Tibial artery (tissue), 4 donors: ENCODE measurements around the gene SCGB3A2.

Source experiments
- DNase-seq, 2 donors: peaks; one replicate each; pipeline ENCODE4 v3.0.0-alpha.2; 2019
- H3K27ac ChIP-seq, 2 donors: fragments of 200-600 bp; sonication (generic) in 1 of 2; 1 replicate in 1 of 2; 2 replicates in 1 of 2; pipeline ENCODE4 v1.5.1; 2018 to 2019; ENCODE audit warnings: mild to moderate bottlenecking in 1 of 2
- H3K27me3 ChIP-seq, 2 donors: fragments of 200-600 bp; sonication (generic) in 1 of 2; one replicate each; pipeline versions ENCODE4 v1.5.1 to v1.6.0; 2016 to 2019
- H3K36me3 ChIP-seq, 3 donors: fragments of 200-600 bp; sonication (generic) in 2 of 3; one replicate each; pipeline ENCODE4 v1.5.1; 2016 to 2019; ENCODE audit warnings: mild to moderate bottlenecking in 2 of 3
- H3K4me1 ChIP-seq, 4 donors: fragments of 200-600 bp; sonication (generic) in 2 of 4; 1 replicate in 3 of 4; 2 replicates in 1 of 4; pipeline ENCODE4 v1.5.1; 2016 to 2019
- H3K4me3 ChIP-seq, 2 donors: fragments of 200-600 bp; sonication (generic) in 1 of 2; 1 replicate in 1 of 2; 2 replicates in 1 of 2; pipeline ENCODE4 v1.5.1; 2018 to 2019; ENCODE audit warnings: mild to moderate bottlenecking in 2 of 2
- H3K9me3 ChIP-seq, 3 donors: fragments of 200-600 bp; sonication (generic) in 1 of 3; one replicate each; pipeline ENCODE4 v1.5.1; 2016 to 2019
- CTCF ChIP-seq, 2 experiments: fragments of 200-600 bp in 1 of 2; fragments of 450-650 bp in 1 of 2; IDR thresholded peaks; one replicate each; pipeline ENCODE4 v1.5.1; 2017 to 2019; ENCODE audit warnings: antibody characterized with exemption in 2 of 2, mild to moderate bottlenecking in 1 of 2, moderate library complexity in 1 of 2
- intact Hi-C: fragments of 100-400 bp; cut with DNase I; formaldehyde crosslinking; loops from one replicate; pipeline ENCODE4 v1.15.0; 2023; ENCODE audit warnings: low total_unique reads

SCGB3A2 gene

DNA sequence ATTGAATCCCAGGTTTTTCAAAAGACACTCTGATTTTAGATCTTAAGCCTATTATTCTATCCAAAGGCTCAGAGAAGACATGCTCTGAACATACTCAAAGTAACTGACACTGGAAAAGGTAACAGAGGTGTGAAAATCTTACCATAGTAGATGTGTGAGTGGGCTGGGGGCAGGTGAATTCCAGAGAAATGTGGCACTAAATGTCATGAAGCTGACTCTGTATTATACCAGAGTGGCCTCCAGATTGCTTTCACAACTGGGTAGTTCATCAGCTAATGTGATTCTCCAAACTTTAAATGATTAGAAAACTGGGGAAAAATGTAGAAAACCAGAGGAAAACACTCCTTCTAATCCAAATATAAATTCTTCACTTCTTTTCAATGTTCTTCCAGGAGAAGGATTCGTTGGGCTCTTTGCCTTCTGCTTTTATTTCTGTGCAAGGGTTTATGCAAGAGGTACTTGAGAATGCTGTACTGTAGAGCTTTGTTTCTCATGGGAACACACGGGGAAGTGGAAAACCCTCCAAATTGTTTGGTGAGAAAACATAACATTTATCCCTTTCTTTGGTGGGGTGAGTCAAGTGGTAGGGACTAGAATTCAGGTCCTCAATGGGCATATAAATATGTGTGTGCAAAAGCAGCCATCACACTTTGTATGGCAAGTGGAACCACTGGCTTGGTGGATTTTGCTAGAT is at the start of gene SCGB3A2:
Gene SCGB3A2, plus strand, starts transcription at position 646 of the 694 bp plus-strand sequence. CDS start 93 bp downstream, outside the sequence.
- DNase-seq: no peak
- no peaks in the 10 kb centered on the region for H3K9me3 ChIP-seq
- no peaks in the 10 kb centered on the region for H3K27me3 ChIP-seq
- H3K4me1 ChIP-seq: no peaks in the 10 kb centered on the region
- no peak within 1 kb of the TSS for H3K4me3 ChIP-seq
- no peak within 1 kb of the TSS for H3K27ac ChIP-seq
- no peaks in the 10 kb centered on the region for H3K36me3 ChIP-seq
- TF ChIP-seq CTCF (IDR thresholded peaks at IDR 0.05): no peak
- intact Hi-C loops: no loop called here

- peaks cover 0 to 4% of the 10 kb centered on the region in 2 donors for H3K27me3 ChIP-seq
- no peak overlapping the region for H3K27ac ChIP-seq
- intact Hi-C loops: no loop called here
- no peak for DNase-seq
- no peak overlapping the region for H3K4me3 ChIP-seq
- H3K36me3 ChIP-seq: no peaks in the 10 kb centered on the region
- H3K9me3 ChIP-seq: no peaks in the 10 kb centered on the region
- no peaks in the 10 kb centered on the region for H3K4me1 ChIP-seq
- TF ChIP-seq CTCF (IDR thresholded peaks at IDR 0.05): no peak
These were observed 48.5 kb upstream of the SCGB3A2 start for GRCh38 chr5:147830035-147830434.

- intact Hi-C loops: no loop called here
- Histone ChIP-seq H3K27ac (no peak within 1 kb of the TSS), H3K27me3 (peaks cover 0 to 4% of the 10 kb centered on the region in 2 donors), H3K4me1 (no peaks in the 10 kb centered on the region), H3K4me3 (no peak within 1 kb of the TSS), H3K9me3 (no peaks in the 10 kb centered on the region), H3K36me3 (no peaks in the 10 kb centered on the region)
- no peak for TF ChIP-seq CTCF (IDR thresholded peaks at IDR 0.05)
- DNase-seq: no peak
These were observed 47.0 kb upstream of the SCGB3A2 start, which contains the start of gene SPINK1 for GRCh38 chr5:147831465-147831864. Gene SPINK1 (minus strand): TSS chr5:147831671. CDS start chr5:147831577, 94 bp downstream.

DNA sequence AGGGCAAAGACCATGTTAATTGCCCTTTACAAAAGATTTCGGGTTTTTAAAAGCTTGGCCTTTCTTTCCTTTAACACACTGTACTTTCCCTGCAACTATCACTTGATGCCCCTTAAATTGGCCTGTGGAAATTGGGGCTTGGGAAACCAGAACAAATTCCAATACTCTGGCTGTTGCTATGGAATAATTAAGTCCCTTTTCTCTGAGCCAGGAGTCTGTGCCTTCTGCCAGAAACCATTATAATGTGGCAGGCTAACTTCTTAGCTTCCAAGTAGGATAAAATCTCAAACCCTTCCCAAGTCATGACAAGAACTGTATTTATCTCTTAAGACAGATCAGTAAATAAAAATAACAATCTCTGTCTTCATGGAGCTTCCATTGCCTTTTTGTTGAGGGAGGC is 46.0 kb upstream of the SCGB3A2 start:
- H3K36me3 ChIP-seq: no peaks in the 10 kb centered on the region
- H3K9me3 ChIP-seq: no peaks in the 10 kb centered on the region
- H3K27ac ChIP-seq: no peak overlapping the region
- intact Hi-C loops: no loop called here
- TF ChIP-seq CTCF (IDR thresholded peaks at IDR 0.05): no peak
- H3K4me1 ChIP-seq: no peaks in the 10 kb centered on the region
- no peak for DNase-seq
- peaks cover 0 to 4% of the 10 kb centered on the region in 2 donors for H3K27me3 ChIP-seq
- no peak overlapping the region for H3K4me3 ChIP-seq

DNA sequence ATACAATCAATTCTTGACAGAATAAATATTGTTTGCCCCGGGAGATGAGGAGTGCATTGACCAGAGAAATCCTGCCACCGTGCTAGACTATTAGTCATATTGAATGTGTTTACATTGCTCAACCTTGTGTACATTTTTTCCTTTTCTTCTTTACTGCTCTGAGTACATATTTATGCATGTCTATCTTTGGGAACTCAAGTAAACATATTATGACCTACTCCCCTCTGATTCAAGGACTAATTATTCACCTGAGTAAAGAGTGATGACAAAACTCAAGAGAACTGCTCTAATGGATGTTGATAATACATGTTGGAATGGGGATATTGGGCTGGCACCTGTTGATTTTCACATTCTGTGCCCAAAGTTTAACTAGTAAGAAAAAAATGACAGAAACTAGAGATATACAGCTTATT is 43.1 kb upstream of the SCGB3A2 start:
- Histone ChIP-seq H3K36me3 (no peaks in the 10 kb centered on the region), H3K4me3 (no peak overlapping the region), H3K4me1 (no peaks in the 10 kb centered on the region), H3K27ac (no peak overlapping the region), H3K9me3 (no peaks in the 10 kb centered on the region), H3K27me3 (peaks cover 0 to 4% of the 10 kb centered on the region in 2 donors)
- no peak for DNase-seq
- no peak for TF ChIP-seq CTCF (IDR thresholded peaks at IDR 0.05)
- intact Hi-C loops: no loop called here
